SK-N-MC (cell line): ENCODE results near the gene MAGI1.

ENCODE experiments used
- DNase-seq: peaks from one replicate; pipeline ENCODE4 v3.0.0-alpha.2; 2011; ENCODE audit warnings: low read depth, low spot score
- H3K27ac ChIP-seq: fragments of 200-600 bp; sonication (generic); 2 replicates; pipeline ENCODE4 v1.5.1; 2016; ENCODE audit warnings: mixed run types
- H3K36me3 ChIP-seq: fragments of 200-600 bp; sonication (generic); 2 replicates; pipeline ENCODE4 v1.6.1; 2017; ENCODE audit warnings: antibody characterized with exemption, low read length, mixed read lengths; ENCODE audit not compliant: insufficient read depth
- H3K4me3 ChIP-seq: fragments of 200-600 bp; sonication (generic); 2 replicates; pipeline ENCODE4 v1.5.1; 2016
- H3K9ac ChIP-seq: fragments of 200-600 bp; sonication (generic); 2 replicates; pipeline ENCODE4 v1.8.0; 2017; ENCODE audit warnings: mixed run types, mixed read lengths; ENCODE audit not compliant: insufficient read length
- H3K9me3 ChIP-seq: fragments of 200-600 bp; sonication (generic); 2 replicates; pipeline ENCODE4 v1.6.1; 2017; ENCODE audit warnings: low read depth, mild to moderate bottlenecking, antibody characterized with exemption, low read length, moderate library complexity, mixed read lengths
- EZH2 ChIP-seq: fragments of 200-600 bp; sonication (generic); IDR thresholded peaks from one replicate; pipeline ENCODE4 v1.6.1; 2017; ENCODE audit warnings: antibody characterized with exemption
- FOXP2 ChIP-seq: optimal IDR thresholded peaks from 2 replicates; pipeline ENCODE3; 2011; ENCODE audit warnings: mild to moderate bottlenecking, moderate library complexity; ENCODE audit not compliant: insufficient read depth; ENCODE audit errors: extremely low read length, control extremely low read depth
- POLR2AphosphoS5 ChIP-seq: IDR thresholded peaks from 2 replicates; pipeline ENCODE4 v1.6.1; 2012; ENCODE audit warnings: mild to moderate bottlenecking, low read depth, low read length, borderline replicate concordance

MAGI1 gene

GRCh38 chr3:65983100-65983499, 55.6 kb downstream of the MAGI1 start:
- TF ChIP-seq EZH2 (no peak), POLR2AphosphoS5 (no peak), FOXP2 (no peak)
- no peak overlapping the region for H3K9ac ChIP-seq
- no peak overlapping the region for H3K27ac ChIP-seq
- DNase-seq, result no peak
- no peak overlapping the region for H3K4me3 ChIP-seq
- H3K9me3 ChIP-seq, result no peaks in the 10 kb centered on the region
- no peaks in the 10 kb centered on the region for H3K36me3 ChIP-seq

GRCh38 chr3:65979731-65980130, 59.0 kb downstream of the MAGI1 start:
- H3K27ac ChIP-seq, result no peak overlapping the region
- no peaks in the 10 kb centered on the region for H3K36me3 ChIP-seq
- H3K9me3 ChIP-seq, result no peaks in the 10 kb centered on the region
- no peak for DNase-seq
- no peak overlapping the region for H3K9ac ChIP-seq
- TF ChIP-seq EZH2 (no peak), POLR2AphosphoS5 (no peak), FOXP2 (no peak)
- H3K4me3 ChIP-seq, result no peak overlapping the region

- Histone ChIP-seq H3K4me3 (no peak overlapping the region), H3K36me3 (no peaks in the 10 kb centered on the region), H3K9me3 (no peaks in the 10 kb centered on the region), H3K27ac (peak overlapping the region; percentile 54; the same call in 1 of the 2 replicates), H3K9ac (no peak overlapping the region)
- no peak for DNase-seq
- TF ChIP-seq POLR2AphosphoS5, result no peak
- TF ChIP-seq EZH2, result no peak
Measured at GRCh38 chr3:65979162-65979561, 59.6 kb downstream of the MAGI1 start.

- H3K27ac ChIP-seq, result no peak overlapping the region
- no peak overlapping the region for H3K9ac ChIP-seq
- no peaks in the 10 kb centered on the region for H3K36me3 ChIP-seq
- no peak overlapping the region for H3K4me3 ChIP-seq
- DNase-seq, result no peak
- TF ChIP-seq POLR2AphosphoS5 (no peak), EZH2 (no peak), FOXP2 (no peak)
- no peaks in the 10 kb centered on the region for H3K9me3 ChIP-seq
Measured at GRCh38 chr3:65978116-65978515, 60.6 kb downstream of the MAGI1 start.

GRCh38 chr3:65975032-65975431, 63.7 kb downstream of the MAGI1 start:
- Histone ChIP-seq H3K9me3 (no peaks in the 10 kb centered on the region), H3K36me3 (no peaks in the 10 kb centered on the region), H3K27ac (no peak overlapping the region), H3K9ac (no peak overlapping the region), H3K4me3 (no peak overlapping the region)
- DNase-seq, result no peak
- TF ChIP-seq POLR2AphosphoS5, result no peak
- no peak for TF ChIP-seq EZH2
- TF ChIP-seq FOXP2, result no peak

- Histone ChIP-seq H3K9ac (no peak overlapping the region), H3K4me3 (no peak overlapping the region), H3K27ac (no peak overlapping the region), H3K9me3 (no peaks in the 10 kb centered on the region), H3K36me3 (no peaks in the 10 kb centered on the region)
- no peak for DNase-seq
- TF ChIP-seq FOXP2 (no peak), POLR2AphosphoS5 (no peak), EZH2 (no peak)
Measured at GRCh38 chr3:65974509-65974908, 64.2 kb downstream of the MAGI1 start.

GRCh38 chr3:65972765-65973164, 66.0 kb downstream of the MAGI1 start:
- H3K4me3 ChIP-seq, result no peak overlapping the region
- no peak overlapping the region for H3K27ac ChIP-seq
- TF ChIP-seq POLR2AphosphoS5, result no peak
- H3K36me3 ChIP-seq, result no peaks in the 10 kb centered on the region
- no peak for DNase-seq
- no peak overlapping the region for H3K9ac ChIP-seq
- no peaks in the 10 kb centered on the region for H3K9me3 ChIP-seq

GRCh38 chr3:65971293-65972252, 67.1 kb downstream of the MAGI1 start:
- Histone ChIP-seq H3K4me3 (no peak overlapping the region), H3K27ac (no peak overlapping the region), H3K9ac (no peak overlapping the region), H3K36me3 (no peaks in the 10 kb centered on the region), H3K9me3 (no peaks in the 10 kb centered on the region)
- TF ChIP-seq POLR2AphosphoS5 (no peak), EZH2 (no peak), FOXP2 (no peak)
- DNase-seq, result no peak

- no peaks in the 10 kb centered on the region for H3K36me3 ChIP-seq
- no peak overlapping the region for H3K9ac ChIP-seq
- no peaks in the 10 kb centered on the region for H3K9me3 ChIP-seq
- H3K27ac ChIP-seq, result no peak overlapping the region
- TF ChIP-seq EZH2, result no peak
- TF ChIP-seq FOXP2, result no peak
- TF ChIP-seq POLR2AphosphoS5, result no peak
- no peak for DNase-seq
- no peak overlapping the region for H3K4me3 ChIP-seq
Measured at GRCh38 chr3:65968996-65969395, 69.7 kb downstream of the MAGI1 start.
